NCI-H748 (cell line): ENCODE measurements around the gene STOML1.

Source experiments
- DNase-seq: peaks from one replicate; lab custom pipeline; 2025; ENCODE audit not compliant: unreplicated experiment; lab: John Stamatoyannopoulos, UW

STOML1 gene, protein sequence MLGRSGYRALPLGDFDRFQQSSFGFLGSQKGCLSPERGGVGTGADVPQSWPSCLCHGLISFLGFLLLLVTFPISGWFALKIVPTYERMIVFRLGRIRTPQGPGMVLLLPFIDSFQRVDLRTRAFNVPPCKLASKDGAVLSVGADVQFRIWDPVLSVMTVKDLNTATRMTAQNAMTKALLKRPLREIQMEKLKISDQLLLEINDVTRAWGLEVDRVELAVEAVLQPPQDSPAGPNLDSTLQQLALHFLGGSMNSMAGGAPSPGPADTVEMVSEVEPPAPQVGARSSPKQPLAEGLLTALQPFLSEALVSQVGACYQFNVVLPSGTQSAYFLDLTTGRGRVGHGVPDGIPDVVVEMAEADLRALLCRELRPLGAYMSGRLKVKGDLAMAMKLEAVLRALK

DNA sequence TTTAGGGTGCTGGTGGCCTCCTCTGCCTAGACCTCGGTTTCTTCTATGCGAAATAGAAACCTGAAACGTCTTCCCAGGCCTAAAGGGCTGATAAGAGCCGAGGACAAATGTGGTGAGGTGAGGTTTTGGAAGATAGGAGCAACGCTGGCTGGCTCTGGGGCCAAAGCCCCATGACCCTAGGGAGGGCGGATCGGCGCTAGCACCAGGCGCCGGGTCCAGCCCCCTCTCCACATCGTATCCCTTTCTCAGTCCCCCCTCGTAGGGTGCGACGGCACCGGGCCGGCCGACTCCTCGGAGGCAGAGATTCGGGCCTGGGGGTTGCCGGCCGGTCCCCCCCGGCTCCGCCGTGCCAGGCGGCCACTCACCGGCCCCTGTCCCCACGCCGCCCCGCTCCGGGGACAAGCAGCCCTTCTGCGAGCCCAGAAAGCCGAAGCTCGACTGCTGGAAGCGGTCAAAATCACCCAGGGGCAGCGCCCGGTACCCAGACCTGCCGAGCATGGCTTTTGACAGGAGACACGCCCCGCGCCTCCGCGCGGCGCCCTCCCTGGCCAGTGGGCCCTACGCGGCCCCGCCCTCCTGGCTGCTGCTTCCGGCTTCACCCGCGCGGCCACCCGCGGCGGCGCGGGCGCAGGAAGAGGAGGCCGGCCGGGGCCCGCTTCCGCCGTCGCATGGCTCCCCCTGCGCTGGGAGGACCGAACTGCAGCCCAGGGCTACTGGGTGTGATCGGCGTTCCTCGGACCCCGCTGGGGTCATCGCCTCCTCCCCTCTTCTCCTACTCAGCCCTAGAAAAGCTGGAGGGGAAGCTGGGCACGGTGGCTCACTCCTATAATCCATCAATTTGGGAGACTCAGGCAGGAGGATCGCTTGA, at the start of gene STOML1:
Gene STOML1, minus strand, starts transcription at position 570 of the 868 bp plus-strand sequence. Its CDS starts 72 bp downstream, at position 498.
- peak; percentile 93 for DNase-seq

DNA sequence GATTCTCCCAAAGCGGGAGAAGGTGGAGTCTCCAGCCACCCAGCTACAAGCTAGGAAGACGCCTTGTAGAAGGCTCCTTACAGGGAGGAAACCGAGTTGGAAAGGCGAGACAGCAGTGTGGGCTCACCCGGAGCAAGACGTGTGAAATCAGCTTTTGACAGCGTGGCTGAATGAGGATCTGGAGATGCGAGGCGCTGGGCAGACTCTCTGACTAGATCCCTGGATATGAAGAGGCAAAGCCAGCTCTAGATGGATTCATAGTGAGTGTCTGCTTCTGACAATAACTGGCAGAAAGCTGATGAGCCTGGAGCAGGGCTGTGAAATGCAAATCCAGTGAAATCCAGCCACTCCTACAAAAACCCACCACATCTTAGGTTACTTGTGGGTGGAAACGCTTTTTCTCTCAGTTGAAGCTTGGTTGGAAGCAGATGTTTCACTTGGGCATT, 49.2 kb upstream of the STOML1 start:
- DNase-seq, result no peak

DNA sequence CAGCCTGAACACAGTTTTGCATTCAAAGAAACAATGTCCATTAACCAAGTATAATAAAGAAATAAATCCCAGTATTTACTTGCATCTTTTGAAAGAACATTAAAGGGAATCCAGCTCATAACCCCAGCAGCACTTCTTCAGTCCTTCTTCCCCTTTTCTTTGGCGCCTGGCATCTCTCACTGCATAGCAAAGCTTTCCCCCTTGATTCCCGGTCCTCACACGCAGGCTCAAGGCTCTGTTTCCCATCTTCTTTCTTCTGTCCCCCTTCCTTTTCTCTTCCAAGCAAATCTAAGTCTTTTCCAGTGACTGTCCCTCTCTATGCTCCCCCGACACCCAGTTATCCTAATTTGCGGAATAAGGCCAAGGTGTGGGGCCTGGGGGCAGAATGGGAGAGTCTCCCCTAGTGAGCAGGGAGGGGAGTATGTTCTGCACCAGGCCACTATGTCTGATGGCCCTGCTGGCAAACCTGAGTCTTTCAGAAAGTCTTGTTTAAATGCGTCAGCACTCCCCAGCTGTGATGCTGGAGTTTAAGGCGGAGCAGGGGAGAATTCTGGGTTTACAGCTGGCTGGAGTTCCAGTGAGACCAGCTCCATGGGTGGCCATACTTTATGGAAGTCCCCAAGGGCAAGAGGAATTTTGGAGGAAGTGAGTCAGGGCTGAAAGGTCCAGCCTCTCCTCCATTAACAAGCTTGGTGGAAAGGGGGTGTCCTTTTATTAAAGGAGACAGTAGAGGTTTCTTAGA, 48.2 kb upstream of the STOML1 start:
- DNase-seq, result no peak

DNA sequence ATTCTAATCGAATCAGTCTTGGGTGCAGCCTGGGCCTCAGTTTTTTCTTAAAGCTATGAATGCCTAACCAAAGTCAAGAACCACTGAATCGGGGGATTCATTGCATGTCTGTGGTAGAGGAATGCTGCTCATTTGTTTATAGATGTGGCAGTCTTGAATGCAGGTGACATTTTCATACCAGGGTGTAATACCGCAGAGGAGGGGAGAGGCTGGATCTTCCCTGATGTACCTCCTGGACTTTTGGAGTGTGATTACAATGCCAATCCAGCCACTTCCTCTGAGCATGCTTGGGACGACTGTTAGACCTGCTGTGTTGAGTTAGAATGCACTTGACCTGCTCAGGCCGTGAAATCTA, 47.5 kb upstream of the STOML1 start:
- DNase-seq, result no peak

DNA sequence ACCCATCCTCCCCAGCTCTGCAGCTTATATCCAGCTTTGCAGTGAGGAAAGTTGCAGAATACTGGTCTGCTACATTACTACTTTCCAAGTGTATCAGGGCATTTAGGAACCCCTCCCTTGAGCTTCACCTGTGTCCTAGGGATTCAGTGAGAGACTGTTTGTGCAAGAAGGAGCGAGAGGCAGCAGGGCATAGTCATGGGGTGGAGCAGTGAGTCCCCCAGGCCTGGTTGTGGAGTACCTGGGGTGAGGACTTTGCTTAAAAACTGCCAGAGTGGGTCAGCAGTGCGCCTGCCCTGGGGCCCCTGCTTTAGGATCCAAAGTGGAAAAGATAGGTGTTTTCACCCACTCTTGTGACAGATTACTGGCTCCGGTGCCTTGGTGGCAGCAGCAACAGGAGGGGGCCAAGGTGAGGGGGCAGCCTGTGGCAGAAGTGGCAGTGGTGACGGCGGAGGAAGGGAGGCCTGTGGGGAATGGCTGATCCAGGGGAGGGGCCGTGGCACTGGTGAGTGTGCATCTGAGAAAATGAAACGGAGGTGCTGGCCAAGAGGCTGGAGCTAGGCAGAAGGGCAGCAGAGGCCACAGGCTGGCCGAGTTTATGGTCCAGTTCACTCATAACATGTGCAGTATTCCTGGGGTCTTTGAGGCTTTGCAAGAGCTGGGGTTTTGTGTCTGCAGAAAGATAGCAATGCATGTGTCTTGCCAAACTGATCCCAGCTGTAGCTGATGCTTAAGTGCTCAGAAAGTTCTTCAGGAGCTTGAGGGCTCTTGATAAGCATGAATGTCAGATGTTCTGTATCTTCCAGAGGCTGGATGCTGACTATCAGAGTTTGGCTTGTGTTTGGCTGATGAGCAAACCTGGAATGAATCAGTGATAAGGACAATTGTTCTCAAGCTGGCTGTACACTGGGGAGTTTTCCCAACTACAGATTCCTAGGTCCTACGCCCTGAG, 46.9 kb upstream of the STOML1 start:
- no peak for DNase-seq

DNA sequence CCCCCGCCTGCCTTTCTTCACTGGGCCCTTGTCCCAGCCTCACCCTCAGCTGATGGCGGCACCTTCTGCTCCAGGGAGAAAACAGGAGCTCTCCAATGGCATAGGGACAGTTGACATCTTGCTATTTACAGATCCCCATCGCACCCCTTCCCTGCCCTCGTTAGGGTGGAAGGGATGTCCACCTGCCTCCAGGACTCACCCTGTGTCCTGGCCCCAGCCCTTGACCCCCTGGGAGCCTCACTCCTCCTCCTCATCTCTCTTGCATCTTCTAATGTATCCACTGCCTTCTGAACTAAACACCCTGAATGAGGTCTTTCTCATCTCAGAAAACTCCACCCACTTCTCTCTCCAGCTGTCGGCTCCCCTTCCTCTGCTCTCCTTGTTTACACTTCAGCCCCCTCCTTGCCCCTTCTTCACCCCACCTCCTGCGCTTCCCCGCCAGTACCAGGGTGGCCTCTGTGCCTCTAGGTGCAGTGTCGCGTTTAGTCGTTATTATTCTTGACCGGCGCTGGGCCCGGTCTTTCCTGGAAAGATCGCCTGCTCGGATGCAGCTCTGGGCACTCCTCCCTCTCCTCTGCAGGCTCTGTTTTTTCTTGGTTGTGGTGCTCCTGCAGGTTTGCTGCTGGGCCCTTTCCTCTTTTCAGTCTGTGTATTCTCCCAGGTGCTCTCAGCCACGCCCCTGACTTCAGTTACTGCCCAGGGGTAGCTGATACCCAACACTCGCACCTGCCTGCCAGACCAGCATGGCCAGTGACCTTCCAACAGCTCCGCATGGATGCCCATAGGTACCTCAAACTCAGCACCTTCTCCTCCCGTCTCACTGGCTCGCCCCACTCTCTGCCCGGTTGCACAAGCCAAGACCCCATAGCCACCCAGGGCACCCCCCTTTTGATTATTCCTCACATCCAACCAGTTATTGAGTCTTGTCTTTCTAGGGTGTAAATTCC, 45.3 kb upstream of the STOML1 start:
- no peak for DNase-seq

DNA sequence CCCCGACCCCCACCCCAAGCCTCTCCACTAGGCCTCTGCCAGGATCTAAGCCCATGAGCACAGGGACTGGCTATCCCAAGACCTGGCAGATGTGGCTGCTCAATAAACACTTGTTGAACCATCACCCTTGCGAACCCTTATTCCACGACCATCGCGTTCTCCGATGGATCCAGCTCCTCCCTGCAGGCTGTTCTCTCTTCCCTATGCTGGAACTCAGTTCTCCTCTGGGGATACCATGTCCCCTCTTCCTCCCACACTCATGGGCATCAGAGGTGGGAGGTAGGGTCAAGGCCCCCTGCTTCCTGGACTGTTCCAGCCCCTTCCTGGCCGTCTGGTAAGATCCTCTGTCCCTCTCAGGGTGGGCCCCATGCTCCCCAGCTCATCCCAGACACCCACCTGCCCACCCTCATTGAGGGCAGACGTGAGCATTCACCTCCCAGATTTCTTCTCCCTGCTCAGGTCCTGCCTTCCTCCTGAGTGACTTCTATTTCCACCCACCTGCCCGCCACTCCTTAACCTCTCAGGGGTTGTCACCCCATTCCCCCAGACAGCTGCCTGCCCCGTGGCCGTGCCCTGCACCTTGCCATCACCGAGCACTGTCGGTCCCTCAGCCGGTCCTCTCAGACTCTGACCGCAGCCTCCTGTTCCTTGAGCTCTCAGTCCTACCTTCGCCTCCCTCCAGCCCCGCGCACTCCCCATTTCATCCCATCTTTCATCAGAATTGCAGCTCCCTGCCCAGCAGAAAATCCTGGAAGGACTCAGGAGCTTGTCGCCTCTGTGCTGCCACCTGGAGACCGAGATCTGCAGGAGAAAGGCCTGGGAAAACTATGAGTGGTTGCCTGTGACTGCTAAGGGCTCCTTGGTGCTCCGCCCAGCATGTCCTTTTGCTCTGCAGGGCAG, 44.4 kb upstream of the STOML1 start:
- peak; percentile 3 for DNase-seq

DNA sequence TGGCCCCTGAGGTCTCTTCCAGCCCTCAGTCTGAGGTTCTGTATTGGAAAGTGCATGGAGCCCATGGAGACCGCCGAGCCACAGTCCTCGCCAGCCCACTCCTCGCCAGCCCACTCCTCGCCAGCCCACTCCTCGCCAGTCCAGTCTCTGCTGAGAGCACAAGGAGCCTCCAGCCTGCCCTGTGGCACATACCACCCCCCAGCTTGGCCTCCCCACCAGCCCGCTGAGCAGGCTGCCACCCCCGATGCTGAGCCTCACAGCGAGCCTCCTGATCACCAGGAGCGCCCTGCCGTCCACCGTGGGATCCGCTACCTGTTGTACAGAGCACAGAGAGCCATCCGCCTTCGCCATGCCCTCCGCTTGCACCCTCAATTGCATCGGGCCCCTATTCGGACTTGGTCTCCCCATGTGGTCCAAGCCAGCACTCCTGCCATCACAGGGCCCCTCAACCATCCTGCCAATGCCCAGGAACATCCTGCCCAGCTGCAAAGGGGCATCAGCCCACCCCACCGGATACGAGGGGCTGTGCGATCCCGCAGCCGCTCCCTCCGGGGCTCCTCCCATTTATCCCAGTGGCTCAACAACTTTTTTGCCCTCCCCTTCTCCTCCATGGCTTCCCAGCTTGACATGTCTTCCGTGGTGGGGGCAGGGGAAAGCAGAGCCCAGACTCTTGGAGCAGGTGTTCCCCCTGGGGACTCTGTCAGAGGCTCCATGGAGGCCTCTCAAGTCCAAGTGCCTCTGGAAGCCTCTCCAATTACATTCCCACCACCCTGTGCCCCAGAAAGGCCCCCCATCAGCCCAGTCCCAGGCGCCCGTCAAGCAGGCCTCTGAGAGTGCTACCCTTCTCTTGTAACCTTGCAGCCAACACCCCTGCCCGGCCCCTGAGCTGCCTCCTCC, 43.3 kb upstream of the STOML1 start:
- DNase-seq, result no peak

DNA sequence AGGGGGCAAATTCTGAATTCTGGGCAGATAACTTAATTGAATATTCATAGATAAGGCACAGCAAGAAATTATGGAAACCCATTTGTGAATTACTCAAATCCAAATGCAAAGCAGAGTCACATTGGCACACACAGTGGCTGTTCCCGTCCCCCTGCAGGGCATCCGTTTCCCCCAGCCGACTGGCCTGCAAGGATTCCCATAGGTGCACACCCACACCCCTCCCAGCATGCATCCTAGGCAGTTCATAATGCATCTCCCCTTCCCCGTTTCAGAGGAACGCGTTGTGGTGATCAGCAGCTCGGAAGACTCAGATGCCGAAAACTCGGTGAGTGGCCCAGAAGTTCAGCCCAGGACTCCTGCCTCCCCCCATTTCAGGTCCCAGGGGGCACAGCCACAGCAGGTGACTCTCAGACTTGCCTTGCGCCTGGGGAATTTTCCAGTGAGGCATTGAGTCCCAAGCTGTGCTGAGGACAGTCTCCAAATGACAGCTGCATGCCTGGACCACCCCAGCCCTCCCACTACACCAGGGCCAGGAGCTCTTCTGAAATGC, 42.2 kb upstream of the STOML1 start:
- DNase-seq, result no peak

DNA sequence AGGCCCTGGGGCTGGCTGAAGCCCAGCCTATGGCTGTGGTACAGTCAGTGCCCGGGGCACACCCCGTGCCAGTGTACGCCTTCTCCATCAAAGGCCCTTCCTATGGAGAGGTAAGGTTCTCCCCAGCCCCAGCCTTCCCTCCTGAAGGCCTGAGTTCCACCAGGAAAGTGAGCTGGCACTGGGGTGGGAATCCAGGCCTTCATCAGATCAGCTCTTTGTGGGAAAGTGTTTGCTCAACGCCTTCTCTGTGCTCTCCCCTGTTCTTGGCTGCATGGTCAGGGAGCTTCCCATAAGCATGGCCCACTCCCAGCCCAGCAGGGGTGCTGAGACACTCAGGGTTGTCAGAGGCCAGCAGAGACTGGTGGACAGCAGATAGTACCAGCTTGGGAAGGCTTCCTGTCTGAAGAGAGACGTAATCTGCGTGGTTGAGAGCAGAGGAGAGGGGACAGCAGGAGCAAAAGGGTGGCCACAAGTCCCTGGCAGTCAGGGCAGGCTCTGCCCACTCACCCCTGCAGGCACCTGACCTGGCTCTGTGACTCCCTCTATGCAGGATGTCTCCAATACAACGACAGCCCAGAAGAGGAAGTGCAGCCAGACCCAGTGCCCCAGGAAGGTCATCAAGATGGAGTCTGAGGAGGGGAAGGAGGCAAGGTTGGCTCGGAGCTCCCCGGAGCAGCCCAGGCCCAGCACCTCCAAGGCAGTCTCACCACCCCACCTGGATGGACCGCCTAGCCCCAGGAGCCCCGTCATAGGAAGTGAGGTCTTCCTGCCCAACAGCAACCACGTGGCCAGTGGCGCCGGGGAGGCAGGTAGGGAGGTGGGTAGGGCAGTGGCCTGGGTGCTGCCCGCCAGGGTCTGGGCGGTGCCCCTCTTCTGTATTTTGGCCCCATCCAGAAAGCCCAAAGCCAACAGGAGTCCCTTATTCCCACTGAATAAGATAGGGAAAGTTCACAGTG, 40.8 kb upstream of the STOML1 start:
- DNase-seq, result no peak

DNA sequence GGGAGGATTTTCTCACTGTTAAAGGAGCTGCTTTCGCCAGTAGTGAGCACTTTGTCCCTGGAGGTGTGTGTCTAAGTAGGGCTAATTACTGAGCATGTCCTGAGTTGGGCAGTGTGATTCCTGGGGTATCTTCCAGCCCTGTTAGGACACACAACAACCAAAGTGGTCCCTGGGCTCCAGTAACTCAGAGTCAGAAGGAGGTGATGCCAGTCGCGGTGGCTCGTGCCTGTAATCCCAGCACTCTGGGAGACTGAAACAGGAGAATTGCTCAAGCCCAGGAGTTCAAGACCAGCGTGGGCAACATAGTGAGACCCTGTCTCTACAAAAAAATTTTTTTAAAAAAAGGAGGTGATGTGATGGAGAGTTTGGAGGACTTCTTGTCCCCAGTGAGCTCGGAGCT, 40.0 kb upstream of the STOML1 start:
- DNase-seq, result no peak

DNA sequence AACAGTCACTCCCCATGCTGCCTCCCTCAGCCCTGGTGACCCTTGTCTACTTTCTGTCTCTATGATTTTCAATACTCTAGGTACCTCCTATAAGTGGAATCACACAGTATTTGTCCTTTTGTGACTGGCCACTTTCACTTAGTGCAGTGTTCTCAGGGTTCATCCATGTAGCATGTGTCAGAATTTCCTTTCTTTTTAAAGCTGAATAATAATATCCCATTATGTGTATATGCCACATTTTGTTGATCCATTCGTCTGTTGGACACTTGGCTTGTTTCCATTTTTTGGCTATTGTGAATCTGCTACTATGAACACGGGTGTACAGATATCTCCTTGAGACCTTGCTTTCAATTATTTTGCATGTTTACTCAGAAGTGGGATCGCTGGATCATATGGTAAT, 36.6 kb upstream of the STOML1 start:
- DNase-seq, result no peak

DNA sequence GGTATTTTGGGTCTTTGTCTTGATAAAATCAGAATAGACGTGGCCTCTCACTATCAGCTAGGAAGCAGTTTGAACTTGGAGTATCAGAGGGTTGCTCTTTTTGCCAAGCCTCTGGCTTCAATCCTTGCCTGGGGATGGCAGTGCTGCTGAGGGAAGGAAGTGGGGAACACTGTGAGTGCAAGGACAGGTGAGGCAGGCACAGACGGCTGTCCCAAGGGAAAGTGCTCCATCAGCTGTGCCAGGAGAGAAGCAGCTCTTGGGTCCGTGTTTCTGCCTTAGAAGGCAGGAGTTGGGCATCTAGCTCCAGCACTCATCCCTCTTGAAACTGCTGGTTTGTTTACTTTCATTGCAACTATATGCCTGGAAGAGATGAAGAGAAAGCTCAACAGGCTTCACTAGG, 35.6 kb upstream of the STOML1 start:
- no peak for DNase-seq

DNA sequence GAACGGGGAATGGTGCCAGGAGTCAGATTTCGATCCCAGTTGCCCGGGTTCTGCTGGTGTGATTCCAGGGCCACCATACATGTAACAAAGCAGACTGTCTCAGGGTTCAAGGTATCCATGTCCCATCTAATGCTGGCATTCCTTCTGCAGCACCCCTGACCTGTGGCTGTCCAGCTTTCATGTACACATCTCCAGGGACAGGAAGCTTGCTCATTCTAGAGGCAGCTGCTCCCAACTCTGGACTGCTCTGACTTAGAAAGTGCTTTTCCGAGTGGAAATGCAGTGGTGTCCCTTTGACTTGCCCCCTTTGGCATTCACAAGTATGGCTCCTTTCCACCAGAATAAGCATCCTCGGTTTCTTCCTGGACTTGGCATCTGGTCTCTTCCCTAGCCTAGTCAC, 33.3 kb upstream of the STOML1 start:
- no peak for DNase-seq

DNA sequence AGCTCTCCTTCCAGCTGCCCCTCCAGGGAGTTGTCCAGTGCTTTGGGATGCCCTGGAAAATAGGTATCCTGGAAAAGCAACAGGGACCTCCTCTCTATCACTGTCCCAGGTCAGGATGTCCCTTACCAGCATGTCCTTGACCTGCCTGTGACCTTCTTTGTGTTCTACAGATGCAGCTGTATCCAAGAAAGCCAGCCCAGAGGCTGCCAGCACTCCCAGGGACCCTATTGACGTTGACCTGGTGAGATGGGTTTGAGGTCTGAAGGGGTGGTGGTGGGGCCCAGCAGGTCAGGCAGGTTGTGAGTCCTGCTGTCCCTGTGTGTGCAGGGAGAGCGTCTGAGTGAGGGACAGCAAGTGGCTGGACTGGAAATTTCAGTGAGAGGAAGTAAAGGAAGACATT, 32.6 kb upstream of the STOML1 start:
- DNase-seq, result no peak
